Ascending aorta (tissue), 2 donors: Measurements from ENCODE around the gene AK6. TPM values are rescaled to one million over a fixed set of nuclear protein-coding genes. Genes with fewer than 3 reads are reported as not detected.

ENCODE experiments used
- DNase-seq, 2 donors: peaks; one replicate each; pipeline ENCODE4 v3.0.0-alpha.2; 2019; ENCODE audit warnings: low spot score in 2 of 2
- H3K27ac ChIP-seq, 2 donors: fragments of 200-600 bp; sonication (generic); one replicate each; pipeline ENCODE4 v1.5.1; 2016 to 2017; ENCODE audit warnings: mild to moderate bottlenecking in 1 of 2
- H3K27me3 ChIP-seq: fragments of 200-600 bp; sonication (generic); one replicate; pipeline ENCODE4 v1.5.1; 2017
- H3K36me3 ChIP-seq, 2 donors: fragments of 200-600 bp; sonication (generic); one replicate each; pipeline ENCODE4 v1.5.1; 2016
- H3K4me1 ChIP-seq, 2 donors: fragments of 200-600 bp; sonication (generic); one replicate each; pipeline ENCODE4 v1.5.1; 2016 to 2017; ENCODE audit warnings: mild to moderate bottlenecking in 1 of 2
- H3K4me3 ChIP-seq, 2 donors: fragments of 200-600 bp; sonication (generic); one replicate each; pipeline ENCODE4 v1.5.1; 2016 to 2017; ENCODE audit warnings: mild to moderate bottlenecking in 1 of 2
- H3K9me3 ChIP-seq, 2 donors: fragments of 200-600 bp; sonication (generic); one replicate each; pipeline ENCODE4 v1.5.1; 2016
- intact Hi-C: fragments of 100-400 bp; cut with DNase I; formaldehyde crosslinking; loops from one replicate; pipeline ENCODE4 v1.15.1; 2023
- total RNA-seq: library from RNA; depleted of rRNA; stranded (reverse); fragments of >200 nt; gene quantifications from one replicate; pipeline ENCODE4 v1.1.0, GENCODE V29; 2016
- TF ChIP-seq, protein P1 (sequence below), 3 experiments: fragments of 200-600 bp in 2 of 3; fragments of 450-650 bp in 1 of 3; sonication (generic) in 2 of 3; IDR thresholded peaks; one replicate each; pipeline ENCODE4 v1.5.1; 2016 to 2019; ENCODE audit warnings: antibody characterized with exemption in 3 of 3, mild to moderate bottlenecking in 1 of 3, moderate library complexity in 1 of 3

The AK6 gene
- total RNA-seq, 1 donor from 2014 or later = 3.9 TPM

DNA sequence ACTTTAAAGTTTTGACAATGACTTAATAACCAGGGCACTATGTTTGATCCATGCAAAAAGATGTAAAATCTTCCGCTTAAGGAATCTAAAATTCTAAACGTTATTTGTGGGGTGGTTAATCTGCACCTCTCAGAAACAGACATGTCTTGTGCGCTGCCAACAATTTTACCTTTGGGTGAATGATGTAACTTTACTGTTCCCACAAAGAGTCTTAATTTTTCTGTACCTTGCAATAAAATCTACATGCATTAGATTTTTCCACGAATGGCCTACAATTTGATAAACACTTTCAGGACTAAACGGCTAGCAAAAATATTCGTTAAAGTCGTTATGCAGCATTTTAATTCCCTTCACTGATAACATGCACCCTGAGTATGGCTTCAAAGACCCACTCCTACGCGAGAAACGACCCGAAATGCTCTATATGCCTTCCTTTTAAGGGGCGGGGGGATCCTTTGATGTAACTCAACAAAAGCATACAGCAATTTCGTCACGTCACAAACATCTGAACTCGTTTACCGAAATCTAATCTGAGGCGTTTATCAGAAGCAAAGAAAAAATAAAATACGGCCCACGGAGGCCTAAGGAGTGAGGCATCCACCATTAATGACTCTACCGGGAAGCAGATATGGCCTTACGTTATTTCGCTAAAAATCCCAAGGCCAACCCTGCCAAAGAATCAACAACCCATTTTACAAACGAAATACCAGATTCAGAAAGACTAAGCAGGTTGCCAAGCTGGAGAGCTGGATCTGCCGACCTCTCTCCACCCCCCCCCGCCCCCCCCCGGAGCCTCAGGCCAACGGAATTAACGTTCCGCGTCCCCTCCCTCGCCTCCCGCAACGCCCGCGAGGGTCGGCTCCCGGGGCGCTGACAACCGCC is 621 bp downstream of the AK6 start:
- intact Hi-C loops = loop anchor here (1.0 to 2.0 kb wide), 4 partner anchors 36 to 275 kb away; partner anchors contain the start of genes CCDC125, CCNB1 and CDK7
- TF ChIP-seq, protein P1, sequence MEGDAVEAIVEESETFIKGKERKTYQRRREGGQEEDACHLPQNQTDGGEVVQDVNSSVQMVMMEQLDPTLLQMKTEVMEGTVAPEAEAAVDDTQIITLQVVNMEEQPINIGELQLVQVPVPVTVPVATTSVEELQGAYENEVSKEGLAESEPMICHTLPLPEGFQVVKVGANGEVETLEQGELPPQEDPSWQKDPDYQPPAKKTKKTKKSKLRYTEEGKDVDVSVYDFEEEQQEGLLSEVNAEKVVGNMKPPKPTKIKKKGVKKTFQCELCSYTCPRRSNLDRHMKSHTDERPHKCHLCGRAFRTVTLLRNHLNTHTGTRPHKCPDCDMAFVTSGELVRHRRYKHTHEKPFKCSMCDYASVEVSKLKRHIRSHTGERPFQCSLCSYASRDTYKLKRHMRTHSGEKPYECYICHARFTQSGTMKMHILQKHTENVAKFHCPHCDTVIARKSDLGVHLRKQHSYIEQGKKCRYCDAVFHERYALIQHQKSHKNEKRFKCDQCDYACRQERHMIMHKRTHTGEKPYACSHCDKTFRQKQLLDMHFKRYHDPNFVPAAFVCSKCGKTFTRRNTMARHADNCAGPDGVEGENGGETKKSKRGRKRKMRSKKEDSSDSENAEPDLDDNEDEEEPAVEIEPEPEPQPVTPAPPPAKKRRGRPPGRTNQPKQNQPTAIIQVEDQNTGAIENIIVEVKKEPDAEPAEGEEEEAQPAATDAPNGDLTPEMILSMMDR (IDR thresholded peaks at IDR 0.05) = no peak

DNA sequence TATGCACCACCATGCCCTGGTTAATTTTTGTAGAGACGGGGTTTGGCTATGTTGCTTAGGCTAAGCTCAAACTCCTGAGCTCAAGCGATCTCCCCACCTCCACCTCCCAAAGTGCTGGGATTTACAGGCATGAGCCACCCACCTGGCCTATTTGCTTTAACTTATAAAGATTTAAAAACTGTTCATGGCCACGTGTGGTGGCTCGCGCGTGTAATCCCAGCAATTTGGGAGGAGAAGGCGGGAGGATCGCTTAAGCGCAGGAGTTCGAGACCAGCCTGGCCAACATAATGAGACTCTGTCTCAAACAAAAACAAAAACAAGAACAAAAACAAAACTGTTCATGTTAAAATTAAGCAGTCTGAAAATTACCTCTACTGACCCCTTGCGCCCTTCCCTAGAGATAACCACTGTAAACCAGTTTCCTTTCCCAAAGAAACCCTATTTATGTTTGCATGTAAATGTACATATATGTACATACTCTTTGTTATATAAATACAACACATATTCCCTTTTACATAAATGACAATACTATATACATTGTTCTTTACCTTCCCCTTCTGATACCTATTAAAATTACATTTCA is 1.5 kb downstream of the AK6 start:
- Histone ChIP-seq H3K36me3 (peaks cover 17 to 29% of the 10 kb centered on the region in 2 donors), H3K27me3 (no peaks in the 10 kb centered on the region), H3K27ac (peak overlapping the region in 1 of 2 donors; percentile 90), H3K4me1 (peaks cover 7 to 18% of the 10 kb centered on the region in 2 donors), H3K4me3 (peak overlapping the region; percentile 21 to 70), H3K9me3 (no peaks in the 10 kb centered on the region)
- intact Hi-C loops = loop anchor here (2.0 kb wide), 2 partner anchors 35 to 201 kb away; partner anchors contain the start of genes CCDC125 and CCNB1
- TF ChIP-seq, protein P1 (IDR thresholded peaks at IDR 0.05) = no peak
- no peak for DNase-seq

More for the DNA sequence above, 621 bp downstream of the AK6 start:
- Histone ChIP-seq H3K27ac (peak overlapping the region; percentile 90 to 94), H3K36me3 (peaks cover 17 to 21% of the 10 kb centered on the region in 2 donors), H3K27me3 (no peaks in the 10 kb centered on the region), H3K9me3 (no peaks in the 10 kb centered on the region), H3K4me3 (peak overlapping the region; percentile 70 to 81), H3K4me1 (peaks cover 7 to 18% of the 10 kb centered on the region in 2 donors)
- DNase-seq = no peak

DNA sequence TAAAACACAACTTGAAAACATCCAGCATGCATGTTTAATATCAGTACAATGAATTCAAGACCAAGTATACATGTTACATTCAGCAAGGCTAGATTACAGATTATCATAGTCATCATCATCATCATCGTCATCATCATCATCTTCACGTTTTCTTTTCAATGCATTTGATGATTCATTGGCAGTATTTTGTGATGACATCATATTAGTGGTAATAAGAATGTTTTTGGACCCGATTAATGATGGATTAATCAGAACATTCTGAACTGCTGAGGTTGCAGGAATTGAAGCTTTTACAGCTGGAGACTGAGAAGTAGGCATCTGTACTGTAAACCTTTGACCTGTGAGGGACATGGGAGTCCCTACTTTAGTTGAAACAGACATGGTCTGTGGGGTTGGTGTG is 4.5 kb downstream of the AK6 start:
- Histone ChIP-seq H3K27me3 (no peaks in the 10 kb centered on the region), H3K9me3 (no peaks in the 10 kb centered on the region), H3K4me1 (peaks cover 7 to 13% of the 10 kb centered on the region in 2 donors), H3K4me3 (no peak overlapping the region), H3K27ac (no peak overlapping the region), H3K36me3 (peaks cover 17 to 32% of the 10 kb centered on the region in 2 donors)
- DNase-seq = no peak
- TF ChIP-seq, protein P1 (IDR thresholded peaks at IDR 0.05) = no peak
- intact Hi-C loops = no loop called here

DNA sequence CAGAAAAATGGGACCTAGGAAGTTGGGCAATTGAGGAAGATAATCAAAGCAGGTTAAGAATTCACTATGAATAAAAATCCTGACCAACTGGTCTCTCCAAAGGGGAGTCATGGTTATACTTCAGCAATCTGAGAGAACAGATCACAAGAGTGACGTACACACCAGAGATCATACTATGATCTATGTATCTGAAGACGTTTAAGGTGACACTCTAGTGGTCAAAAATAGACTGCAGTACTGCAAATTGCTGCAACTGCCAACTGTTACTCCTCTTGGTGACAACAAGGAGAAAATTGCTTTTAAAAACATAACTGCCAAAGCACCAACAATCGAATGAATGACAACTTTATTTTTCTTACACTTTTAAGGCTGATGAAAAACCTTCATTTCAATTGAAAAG is 4.9 kb downstream of the AK6 start:
- peaks cover 17 to 32% of the 10 kb centered on the region in 2 donors for H3K36me3 ChIP-seq
- intact Hi-C loops = no loop called here
- peaks cover 7 to 13% of the 10 kb centered on the region in 2 donors for H3K4me1 ChIP-seq
- no peaks in the 10 kb centered on the region for H3K9me3 ChIP-seq
- no peaks in the 10 kb centered on the region for H3K27me3 ChIP-seq
- H3K4me3 ChIP-seq = no peak overlapping the region
- DNase-seq = no peak
- no peak overlapping the region for H3K27ac ChIP-seq
- TF ChIP-seq, protein P1 (IDR thresholded peaks at IDR 0.05) = no peak

DNA sequence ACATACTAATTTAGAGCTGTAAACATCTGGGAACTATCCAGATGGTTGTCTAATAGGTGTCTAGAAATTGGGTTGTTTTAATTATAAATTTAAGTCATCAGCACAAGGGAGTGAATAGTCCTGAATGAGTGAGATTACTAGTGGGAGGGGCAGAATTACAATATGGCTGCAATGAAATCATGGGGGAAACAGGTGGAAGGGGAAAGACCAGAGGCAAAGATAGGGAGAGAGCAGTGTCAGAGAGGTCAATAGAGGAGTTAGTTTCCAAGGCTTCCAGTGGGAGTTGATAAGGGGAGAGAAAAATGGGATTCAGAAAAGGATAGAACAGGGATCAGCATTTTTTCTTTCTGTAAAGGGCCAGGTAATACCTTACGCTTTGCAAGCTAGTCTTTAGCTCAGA is 8.9 kb downstream of the AK6 start:
- no peak overlapping the region for H3K4me3 ChIP-seq
- intact Hi-C loops = no loop called here
- H3K9me3 ChIP-seq = no peaks in the 10 kb centered on the region
- no peaks in the 10 kb centered on the region for H3K27me3 ChIP-seq
- TF ChIP-seq, protein P1 (IDR thresholded peaks at IDR 0.05) = no peak
- H3K36me3 ChIP-seq = peaks cover 11 to 19% of the 10 kb centered on the region in 2 donors
- no peak for DNase-seq
- no peaks in the 10 kb centered on the region for H3K4me1 ChIP-seq
- no peak overlapping the region for H3K27ac ChIP-seq
